IPS DF 19.7 (cell line): Measurements from ENCODE around the gene FAM98C.
"Not testable (repeated sequence)": the region's sequence is repeated elsewhere in the genome, so short reads cannot be mapped to it uniquely, and the experiment has no call there.

Experiments used
- DNase-seq: peaks from one replicate; pipeline ENCODE4 v3.0.0-alpha.2; 2013; ENCODE audit warnings: low read depth, low spot score

The FAM98C gene

DNA sequence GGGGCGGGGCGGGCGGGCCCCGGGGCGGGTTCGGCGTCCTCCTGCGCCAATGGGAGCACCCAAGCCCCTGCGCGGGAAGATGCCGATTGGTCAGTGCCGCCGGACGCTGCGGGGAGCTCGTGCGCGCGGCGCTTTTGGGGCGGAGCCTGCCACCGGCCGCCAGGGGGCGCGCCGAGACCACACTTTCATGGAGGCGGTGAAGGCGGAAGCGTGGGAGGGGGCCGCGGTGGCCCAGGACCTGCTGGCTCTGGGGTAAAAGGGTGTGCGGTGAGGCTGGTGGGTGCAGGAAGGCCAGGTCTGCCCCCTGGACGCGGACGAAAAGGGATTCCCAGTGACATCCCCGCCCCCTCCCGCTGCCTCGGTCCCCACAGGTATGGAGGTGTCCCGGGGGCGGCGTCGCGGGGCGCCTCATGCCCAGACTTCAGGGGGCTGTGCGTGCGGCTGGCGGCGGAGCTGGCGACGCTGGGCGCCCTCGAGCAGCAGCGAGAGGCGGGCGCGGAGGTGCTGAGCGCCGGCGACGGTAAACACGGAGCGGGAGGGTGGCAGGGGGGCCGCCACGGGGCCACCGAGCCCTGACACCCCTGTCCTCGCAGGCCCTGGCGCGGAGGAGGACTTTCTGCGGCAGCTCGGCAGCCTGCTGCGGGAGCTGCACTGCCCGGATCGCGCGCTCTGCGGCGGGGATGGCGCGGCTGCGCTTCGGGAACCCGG lies at the start of gene FAM98C:
FAM98C (plus strand) TSS at position 127 of the 708 bp plus-strand sequence; CDS start at position 188, 61 bp downstream.
- DNase-seq: peak; percentile 83

DNA sequence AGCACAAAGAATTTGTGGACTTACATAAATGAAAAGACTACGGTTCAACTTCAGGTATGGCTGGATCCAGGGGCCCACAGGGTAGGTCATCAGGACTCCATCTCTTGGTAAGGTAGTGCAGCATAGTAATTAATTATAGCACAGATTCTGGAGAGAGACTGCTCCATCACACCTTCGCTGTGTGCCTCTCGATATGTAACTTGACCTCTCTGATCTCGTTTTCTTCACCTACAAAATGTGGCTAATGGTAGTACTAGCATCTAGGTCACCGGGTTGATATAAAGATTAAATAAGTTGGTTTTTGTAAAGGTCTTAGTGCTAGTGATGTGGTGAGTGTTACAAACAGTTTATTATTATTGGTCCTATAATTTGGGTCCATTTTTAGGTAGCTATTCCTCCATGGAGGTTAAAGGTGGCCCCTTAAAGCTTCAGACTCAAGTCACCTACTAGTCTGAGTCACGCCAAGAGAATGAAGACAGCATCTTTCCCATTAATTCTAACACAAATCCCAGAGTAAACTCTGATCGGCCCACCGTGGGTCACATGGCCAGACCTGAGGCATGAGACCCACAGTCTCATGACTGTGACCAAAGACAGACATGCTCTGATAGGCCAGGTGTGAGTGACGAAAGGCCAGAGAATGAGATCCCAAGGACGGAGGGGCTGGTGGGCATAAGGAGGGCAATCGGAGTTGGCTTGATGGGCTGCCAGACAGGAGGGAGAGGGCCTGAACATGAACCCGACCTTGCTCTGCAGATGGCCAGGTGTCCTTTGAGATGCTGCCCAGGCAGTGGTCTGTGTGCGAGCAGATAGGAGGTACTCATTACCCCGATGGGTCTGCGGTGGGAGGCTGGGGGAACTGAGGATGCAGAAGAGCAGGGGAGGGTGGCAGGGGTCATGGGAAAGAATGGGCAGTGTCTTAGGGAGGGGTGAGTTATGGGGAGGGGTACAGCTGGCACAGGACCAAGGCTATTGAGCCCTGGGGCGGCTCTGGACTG lies 46.9 kb upstream of the FAM98C start:
- DNase-seq: no peak

GRCh38 chr19:38358071-38358470 lies 44.8 kb upstream of the FAM98C start:
- DNase-seq: no peak

GRCh38 chr19:38359242-38360021 lies 43.5 kb upstream of the FAM98C start:
- no peak for DNase-seq

DNA sequence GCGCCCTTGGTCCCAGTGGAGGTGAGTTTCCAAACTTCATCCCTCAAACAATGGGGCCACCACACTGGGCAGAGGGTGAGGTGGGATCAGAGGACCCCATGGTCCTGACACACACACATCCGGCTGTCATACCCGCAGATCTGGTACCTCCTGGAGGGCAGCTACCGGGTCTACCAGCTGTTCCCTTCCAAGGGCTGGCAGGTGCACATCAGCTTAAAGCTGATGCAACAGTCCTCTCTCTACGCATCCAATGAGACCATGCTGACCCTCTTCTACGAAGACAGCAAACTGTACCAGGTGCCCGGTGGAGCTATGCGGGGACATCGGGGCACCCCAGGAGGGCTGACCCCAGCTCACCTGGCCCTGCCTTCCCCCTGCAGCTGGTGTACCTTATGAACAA lies 42.5 kb upstream of the FAM98C start:
- DNase-seq: no peak

DNA sequence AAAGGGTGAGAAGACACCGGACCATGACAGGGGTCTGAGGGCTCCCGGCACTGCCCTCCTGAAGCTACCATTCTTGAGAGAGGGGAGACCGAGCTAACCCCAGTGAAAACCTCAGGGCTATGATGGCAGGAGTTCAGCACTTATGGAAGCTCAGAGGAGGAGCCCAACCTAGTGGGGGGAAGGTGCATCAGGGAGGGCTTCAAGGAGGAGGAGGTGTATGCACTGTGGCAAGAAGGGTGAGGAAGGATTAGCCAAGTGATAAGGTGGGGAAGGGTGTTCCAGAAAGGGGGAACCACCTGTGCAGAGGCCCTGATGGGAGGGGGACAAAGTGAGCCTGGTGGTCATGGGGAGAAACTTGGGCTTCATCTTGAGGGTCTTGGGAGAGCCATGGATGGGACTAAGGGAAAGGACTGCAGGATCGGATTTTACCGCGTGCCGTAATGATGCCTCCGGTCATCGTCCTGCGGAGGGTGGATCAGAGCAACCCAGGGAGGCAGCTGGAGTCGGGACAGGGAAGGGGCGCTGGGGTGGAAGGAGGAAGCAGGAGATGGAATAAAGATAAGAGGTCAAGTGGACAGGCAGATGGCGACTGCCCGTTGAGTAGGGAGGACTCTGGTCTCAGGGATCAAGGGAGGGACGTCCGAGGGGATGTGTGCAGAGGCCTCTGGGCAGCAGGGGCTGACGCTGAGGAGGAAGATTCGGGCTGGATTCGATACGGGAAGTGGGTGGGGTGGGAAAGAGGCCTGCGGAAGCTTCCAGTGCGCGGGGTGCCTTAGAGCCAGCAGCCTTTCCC lies 41.9 kb upstream of the FAM98C start:
- DNase-seq: no peak

GRCh38 chr19:38361633-38362075 lies 41.2 kb upstream of the FAM98C start:
- DNase-seq: peak; percentile 64

- DNase-seq: peak; percentile 40
Observed at GRCh38 chr19:38362076-38362945, 40.6 kb upstream of the FAM98C start.

DNA sequence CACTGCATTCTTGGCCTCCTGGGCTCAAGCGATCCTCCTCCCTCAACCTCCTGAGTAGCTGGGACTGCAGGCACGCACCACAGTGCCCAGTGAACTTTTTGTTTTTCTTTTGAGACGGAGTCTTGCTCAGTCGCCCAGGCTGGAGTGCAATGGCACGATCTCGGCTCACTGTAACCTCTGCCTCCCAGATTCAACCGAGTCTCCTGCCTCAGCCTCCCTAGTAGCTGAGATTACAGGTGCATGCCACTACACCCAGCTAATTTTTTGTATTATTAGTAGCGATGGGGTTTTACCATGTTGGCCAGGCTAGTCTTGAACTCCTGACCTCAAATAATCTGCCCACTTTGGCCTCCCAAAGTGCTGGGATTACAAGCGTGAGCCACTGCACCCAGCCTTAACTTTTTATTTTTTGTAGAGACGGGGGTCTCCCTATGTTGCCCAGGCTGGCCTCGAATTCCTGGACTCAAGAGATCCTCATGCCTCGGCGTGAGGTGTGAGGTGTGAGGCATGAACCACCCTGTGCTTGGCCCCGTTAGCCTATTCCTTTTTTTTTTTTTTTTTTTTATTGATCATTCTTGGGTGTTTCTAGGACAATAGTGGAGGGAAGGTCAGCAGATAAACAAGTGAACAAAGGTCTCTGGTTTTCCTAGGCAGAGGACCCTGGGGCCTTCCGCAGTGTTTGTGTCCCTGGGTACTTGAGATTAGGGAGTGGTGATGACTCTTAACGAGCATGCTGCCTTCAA lies 39.8 kb upstream of the FAM98C start:
- DNase-seq: not testable (repeated sequence)

DNA sequence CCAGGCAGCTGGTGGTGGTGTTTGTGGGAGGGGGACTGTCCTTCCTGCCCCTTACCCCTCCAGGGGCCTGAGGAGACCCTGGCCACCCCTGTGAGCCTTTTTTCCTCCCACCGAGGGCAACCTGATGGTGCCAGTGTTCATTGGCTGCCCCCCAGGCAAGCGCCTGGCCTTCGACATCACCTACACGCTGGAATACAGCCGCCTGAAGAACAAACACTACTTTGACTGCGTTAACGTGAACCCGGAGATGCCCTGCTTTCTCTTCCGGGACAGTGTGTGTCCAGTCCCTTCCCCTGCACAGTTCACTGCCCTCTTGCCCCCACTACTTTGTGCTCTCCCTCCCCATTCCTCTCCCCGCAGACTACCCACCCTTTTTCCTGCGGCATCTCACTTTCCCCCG lies 35.9 kb upstream of the FAM98C start:
- no peak for DNase-seq

- no peak for DNase-seq
Observed at GRCh38 chr19:38369584-38369983, 33.3 kb upstream of the FAM98C start.

DNA sequence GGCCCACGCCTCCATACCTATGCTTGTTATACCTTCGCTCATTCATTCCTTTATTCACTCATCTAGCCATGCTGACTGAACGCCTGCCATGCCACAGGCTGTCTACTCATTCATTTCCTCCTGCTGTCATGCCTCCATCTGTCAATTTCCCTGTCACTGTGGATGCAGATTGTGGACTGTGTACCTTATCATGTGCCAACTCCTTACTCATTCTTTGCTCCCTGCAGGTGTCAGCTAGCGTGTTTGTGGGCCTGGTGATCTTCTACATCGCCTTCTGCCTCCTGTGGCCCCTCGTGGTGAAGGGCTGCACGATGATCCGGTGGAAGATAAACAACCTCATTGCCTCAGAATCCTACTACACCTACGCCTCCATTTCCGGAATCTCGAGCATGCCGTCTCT lies 32.6 kb upstream of the FAM98C start:
- DNase-seq: no peak

GRCh38 chr19:38371081-38371480 lies 31.8 kb upstream of the FAM98C start:
- no peak for DNase-seq

DNA sequence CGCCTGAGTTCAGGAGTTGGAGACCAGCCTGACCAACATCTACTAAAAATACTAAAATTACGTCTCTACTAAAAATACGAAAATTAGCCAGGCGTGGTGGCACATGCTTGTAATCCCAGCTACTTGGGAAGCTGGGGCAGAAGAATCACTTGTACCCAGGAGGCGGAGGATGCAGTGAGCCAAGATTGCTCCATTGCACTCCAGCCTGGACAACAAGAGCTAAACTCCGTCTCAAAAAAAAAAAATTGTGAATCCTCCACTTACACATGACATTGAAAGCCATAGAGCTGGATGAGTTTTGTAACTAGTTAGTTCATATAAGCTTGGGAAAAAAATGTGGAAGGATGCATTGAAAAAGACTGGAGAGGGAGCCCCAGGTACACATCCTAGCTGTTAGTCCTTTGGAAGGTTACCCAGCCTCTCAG lies 29.0 kb upstream of the FAM98C start:
- DNase-seq: no peak

GRCh38 chr19:38374332-38375097 lies 28.4 kb upstream of the FAM98C start, which contains the start of gene PSMD8:
Gene PSMD8 (plus strand): TSS chr19:38374571. CDS start chr19:38374602, 31 bp downstream.
- peak; percentile 99 for DNase-seq

DNA sequence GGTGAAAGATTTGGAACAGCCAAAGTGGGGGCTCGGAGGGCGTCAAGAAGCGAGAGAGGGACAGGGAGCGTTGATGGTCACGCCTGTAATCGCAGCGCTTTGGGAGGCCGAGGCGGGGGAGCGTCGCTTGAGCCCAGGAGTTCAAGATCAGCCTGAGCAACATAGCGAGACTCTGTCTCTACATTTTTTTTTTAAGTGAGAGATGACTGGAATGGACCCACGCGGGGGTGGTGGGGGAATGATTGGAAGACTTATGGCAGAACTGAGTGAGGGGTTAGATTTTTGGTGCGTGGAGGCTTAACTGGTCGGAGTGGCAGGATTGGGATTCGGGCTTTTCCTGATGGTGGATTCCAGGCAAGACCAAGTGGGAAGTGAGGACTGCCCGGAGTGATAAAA lies 27.8 kb upstream of the FAM98C start:
- no peak for DNase-seq

DNA sequence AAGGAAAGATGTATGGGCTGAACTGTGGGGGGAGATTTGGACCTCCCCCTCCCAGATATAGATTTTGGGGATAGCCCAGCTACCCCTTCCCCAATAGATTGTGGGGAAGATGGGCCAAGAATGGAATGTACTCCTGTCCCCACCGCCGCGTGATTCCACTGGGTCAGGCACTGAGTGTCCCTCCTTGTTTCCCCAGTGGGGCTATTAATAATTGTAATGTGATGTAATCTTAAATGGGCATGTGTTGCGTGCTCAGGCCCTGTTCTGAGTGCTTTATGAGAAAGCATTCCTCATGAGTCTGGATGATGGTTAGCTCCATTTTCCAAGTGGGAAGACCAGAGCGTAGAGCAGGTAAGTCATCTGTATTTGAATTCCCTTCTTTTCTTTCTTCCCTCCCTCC lies 27.1 kb upstream of the FAM98C start:
- no peak for DNase-seq

- DNase-seq: no peak
Observed at GRCh38 chr19:38376576-38376975, 26.3 kb upstream of the FAM98C start.
